Fibroblast of skin of scalp (primary cell): ENCODE data around the gene SEPHS2.

ENCODE experiments used
- DNase-seq: peaks from one replicate; pipeline ENCODE4 v3.0.0-alpha.2; 2013

The SEPHS2 gene

GRCh38 chr16:30429418-30429677, 16.3 kb downstream of the SEPHS2 start:
- DNase-seq: no peak

DNA sequence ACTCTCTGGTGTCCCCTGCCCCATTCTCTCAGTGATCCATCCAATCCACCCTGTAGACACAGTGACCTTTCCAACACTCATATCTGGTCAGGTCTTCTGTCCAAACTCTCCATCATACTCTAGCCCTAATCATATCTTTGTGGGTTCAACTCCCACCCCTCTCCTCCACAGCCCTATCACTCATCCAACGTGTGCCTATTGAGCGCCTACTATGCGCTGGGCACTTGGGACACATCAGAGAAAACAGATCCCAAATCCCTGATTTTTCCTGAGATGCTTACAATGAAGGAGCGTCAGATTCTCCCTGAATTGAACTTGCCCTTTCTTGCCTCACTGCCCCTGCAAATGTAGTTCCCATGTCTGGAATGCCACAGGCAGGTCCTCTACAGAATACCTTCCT, 17.6 kb downstream of the SEPHS2 start:
- DNase-seq: no peak

GRCh38 chr16:30421010-30421409, 24.7 kb downstream of the SEPHS2 start:
- DNase-seq: no peak

- DNase-seq: no peak
These were observed 27.1 kb downstream of the SEPHS2 start for GRCh38 chr16:30418350-30419181.

- DNase-seq: peak; percentile 83
These were observed 27.9 kb downstream of the SEPHS2 start for GRCh38 chr16:30417529-30418349.

- DNase-seq: peak; percentile 2
These were observed 28.8 kb downstream of the SEPHS2 start for GRCh38 chr16:30416624-30417528.

GRCh38 chr16:30416047-30416603, 29.5 kb downstream of the SEPHS2 start:
- no peak for DNase-seq

DNA sequence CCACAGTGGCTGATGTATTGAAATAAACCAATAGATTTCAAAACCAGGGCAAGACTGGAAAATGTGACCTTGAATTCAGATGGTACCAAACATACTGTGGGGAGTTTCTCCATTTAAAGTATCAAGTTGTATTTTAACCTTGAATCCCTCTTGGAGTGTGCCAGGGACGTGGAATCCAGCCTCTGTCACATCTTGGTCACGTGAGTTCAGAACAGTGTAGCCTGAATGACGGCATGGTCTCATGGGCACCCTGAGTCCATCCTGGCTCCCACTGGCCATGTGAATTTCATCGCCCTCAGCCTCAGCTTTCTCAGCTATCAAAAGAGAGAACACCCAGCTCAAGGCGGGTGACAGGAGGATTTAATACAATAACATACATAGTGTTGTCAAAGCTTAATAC, 31.5 kb downstream of the SEPHS2 start:
- DNase-seq: no peak

DNA sequence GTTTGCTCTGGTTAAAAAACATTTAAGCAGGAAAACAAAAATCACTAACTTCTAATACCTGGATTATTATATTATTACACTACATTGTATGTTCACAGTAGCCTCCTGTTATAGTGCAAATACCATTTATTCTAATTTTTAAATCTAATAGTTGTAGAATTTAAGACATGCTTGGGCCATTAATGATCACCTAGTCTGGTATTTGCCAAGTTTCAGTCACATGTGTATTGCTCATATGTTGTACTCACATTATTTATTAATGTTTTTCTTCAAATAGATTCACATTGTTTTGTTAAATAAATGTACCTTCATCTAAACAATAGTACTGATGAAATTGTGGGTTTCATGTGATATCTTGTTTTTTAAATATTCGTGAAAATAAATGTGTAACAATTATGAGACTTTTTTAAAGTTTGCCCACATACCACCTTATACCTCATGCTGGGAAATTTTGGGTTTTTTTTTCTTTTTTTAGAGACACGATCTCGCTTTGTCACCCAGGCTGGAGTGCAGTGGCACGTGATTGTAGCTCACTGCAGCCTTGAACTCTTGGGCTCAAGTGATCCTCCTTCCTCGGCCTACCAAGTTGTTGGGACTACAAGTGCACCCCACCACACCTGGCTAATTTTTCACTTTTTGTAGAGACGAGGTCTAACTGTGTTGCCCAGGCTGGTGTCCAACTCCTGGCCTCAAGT, 32.4 kb downstream of the SEPHS2 start:
- no peak for DNase-seq

DNA sequence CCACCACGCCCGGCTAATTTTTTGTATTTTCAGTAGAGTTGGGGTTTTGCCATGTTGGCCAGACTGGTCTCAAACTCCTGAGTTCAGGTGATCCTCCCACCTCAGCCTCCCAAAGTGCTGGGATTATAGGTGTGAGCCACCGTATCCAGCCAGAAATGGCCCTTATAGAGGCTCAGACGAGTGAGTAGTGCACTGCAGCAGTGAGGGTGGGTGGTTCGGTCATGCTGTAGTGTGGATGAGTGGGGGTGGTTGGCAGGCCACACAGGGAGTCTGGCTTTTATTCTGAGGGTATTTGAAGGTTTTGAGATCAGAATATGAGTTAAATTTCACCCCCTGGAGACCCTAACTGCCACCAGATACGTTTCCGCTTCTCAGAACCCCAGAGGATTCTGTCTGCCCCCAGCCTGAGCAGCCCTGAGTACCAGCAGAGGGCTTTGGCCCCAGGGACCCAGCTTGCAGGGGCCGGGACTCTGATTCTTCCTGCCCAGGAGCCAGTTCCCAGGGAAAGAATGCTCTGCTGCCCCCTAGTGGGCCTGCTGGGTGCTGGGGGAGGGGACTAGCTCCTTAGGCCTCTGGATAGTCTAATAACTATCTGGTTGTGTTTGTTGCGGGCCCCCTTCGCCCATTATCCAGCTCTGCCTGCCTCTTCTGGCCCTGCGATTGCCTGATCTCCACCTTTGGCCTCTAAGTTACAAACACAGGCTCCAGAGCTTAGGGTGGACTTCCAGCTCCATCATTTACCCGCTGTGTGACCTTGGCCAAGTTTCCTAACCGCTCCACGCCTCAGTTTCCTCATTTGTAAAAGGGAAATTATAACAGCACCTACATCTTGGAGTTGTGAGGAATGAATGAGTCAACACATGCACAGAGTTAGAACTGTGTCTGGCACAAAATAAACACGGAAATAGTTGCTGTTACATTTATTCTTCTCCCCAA, 36.3 kb downstream of the SEPHS2 start:
- DNase-seq: peak; percentile 88

GRCh38 chr16:30407804-30408534, 37.7 kb downstream of the SEPHS2 start:
- peak; percentile 11 for DNase-seq

DNA sequence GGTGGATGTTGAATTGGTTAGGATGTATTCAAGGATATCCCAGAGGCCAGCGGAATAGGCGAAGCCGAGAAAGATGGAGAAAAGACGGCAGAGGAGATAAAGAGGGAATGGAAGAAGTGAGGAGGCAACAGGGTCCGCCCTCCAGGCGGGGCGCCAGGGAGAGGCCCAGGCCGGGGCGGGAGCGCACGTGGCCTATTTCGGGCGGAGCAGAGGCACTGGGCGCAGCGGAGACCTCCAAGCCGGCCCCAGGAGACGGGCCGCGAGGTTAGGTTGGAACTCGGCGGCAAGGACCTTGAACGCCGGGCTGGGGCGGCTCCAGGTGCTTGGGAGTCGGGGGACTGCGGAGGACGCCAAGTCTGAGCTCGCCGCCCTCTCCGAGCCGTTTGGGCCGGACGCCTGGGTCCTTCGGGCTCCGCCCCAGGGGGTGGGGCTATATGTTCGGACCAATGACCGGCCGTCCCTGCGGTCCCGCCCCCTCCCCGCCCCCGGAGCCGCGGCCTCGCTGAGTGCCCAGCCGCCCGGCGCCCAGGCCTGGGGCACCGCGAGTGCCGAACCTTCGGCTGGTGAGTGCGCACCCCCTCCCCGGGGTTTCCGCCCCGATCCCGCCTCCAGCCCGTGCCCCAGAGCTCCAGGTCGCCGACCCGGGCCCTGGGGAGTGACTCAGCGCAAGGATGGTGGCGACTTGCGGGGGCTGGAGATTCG, 38.4 kb downstream of the SEPHS2 start, which contains the start of gene ZNF771:
ZNF771 (plus strand) TSS at position 505 of the 702 bp plus-strand sequence. CDS start 448 bp downstream, outside the sequence.
- peak; percentile 88 for DNase-seq

DNA sequence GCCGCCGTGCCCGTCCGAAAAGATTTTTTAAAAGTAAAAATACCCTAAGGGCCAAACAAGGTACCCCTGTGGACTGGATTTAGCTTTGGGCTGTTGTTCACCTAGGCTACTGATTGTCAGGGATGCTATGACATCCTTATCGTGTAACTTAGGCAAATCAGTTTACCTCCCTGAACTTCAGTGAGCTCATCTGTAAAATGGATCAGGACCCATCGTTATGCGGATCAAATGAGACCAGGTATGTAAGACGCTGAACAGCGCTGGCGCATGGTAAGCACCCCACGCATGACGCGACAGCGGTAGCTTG, 38.9 kb downstream of the SEPHS2 start:
- no peak for DNase-seq

- no peak for DNase-seq
These were observed 43.8 kb downstream of the SEPHS2 start for GRCh38 chr16:30401768-30402425.

DNA sequence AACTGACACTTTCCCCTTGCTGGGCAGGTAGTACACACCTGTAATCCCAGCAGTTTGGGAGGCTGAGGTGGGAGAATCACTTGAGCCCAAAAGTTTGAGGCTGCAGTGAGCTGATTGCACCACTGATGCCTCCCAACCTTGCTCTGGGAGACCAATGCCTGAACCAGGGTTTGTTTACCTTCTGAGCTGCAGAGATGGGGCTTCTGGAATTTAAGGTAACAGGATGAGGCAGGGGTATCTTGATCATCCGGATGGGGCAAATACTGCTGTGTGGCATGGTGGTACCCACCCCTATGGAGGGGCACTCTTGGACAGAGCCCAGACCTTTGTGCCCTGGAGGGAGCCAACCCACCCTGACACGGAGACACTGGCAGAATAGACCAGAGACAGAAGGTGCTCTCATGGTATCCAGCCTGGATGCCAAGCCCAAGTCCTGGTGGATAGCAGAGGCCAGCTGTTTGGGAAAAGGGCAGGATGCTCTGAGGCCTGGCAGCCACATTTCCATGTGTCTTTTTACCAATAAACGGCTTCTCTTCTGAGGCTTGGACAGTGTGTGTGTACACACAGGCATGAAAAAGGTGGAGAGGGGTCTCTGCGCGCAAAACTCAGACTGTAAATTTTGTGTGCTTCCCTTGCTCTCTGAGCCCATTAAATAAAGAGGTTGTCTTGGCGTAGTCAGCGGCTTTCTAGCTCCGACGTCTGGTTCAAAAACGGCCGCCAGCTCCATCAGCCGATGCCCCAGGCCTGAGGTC, 46.1 kb downstream of the SEPHS2 start:
- DNase-seq: peak; percentile 1

DNA sequence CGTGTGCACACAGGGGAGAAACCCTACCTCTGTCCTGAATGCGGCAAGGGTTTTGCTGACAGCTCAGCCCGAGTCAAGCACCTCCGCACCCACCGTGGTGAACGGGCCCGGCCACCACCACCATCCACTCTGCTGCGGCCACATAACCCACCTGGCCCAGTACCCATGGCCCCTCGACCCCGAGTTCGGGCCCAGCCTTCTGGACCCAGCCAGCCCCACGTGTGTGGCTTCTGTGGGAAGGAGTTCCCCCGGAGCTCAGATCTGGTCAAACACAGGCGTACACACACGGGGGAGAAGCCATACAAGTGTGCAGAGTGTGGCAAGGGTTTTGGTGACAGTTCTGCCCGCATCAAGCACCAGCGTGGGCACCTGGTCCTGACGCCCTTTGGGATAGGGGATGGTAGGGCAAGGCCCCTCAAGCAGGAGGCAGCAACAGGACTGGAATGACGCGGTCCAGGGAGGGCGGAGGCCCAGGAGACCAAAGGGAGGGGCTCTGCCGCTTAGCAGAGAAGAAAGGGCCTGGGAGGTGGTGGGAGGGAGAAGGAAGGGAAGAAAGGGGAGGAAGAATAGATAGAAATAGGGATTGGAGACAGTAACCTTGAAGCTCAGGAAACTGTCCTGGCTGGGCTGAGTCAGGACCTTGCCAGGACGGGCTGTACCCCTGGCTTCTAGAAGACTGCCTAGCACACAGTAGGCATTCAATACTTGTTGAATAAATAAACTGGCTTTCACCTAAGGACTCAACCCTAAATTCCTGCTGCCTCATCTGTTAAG, 46.8 kb downstream of the SEPHS2 start:
- DNase-seq: no peak
